Hepatocyte (in vitro differentiated cells): ENCODE measurements around the gene CYSRT1. TPM values are rescaled to one million over a fixed set of nuclear protein-coding genes. Genes with fewer than 3 reads are reported as not detected.

Source experiments
- DNase-seq: peaks from one replicate; pipeline ENCODE4 v3.0.0-alpha.2; 2016; ENCODE audit warnings: low spot score
- H2AFZ ChIP-seq: fragments of 200-600 bp; sonication (generic); 2 replicates; pipeline ENCODE4 v1.6.0; 2016; ENCODE audit warnings: antibody characterized with exemption, mild to moderate bottlenecking
- H3K27ac ChIP-seq: fragments of 200-600 bp; sonication (generic); 2 replicates; pipeline ENCODE4 v1.5.1; 2016; ENCODE audit warnings: mild to moderate bottlenecking
- H3K27me3 ChIP-seq: fragments of 200-600 bp; sonication (generic); 2 replicates; pipeline ENCODE4 v1.6.1; 2016
- H3K36me3 ChIP-seq: fragments of 200-600 bp; sonication (generic); replicated peaks from 2 replicates; pipeline ENCODE4 v1.5.1; 2016; ENCODE audit warnings: low read depth; ENCODE audit not compliant: insufficient read depth
- H3K4me1 ChIP-seq: fragments of 200-600 bp; sonication (generic); 2 replicates; pipeline ENCODE4 v1.5.1; 2016; ENCODE audit warnings: mild to moderate bottlenecking, moderate library complexity; ENCODE audit not compliant: insufficient read depth
- H3K4me2 ChIP-seq: fragments of 200-600 bp; sonication (generic); 2 replicates; pipeline ENCODE4 v1.6.0; 2016
- H3K4me3 ChIP-seq: fragments of 200-600 bp; sonication (generic); 2 replicates; pipeline ENCODE4 v1.5.1; 2016; ENCODE audit warnings: mild to moderate bottlenecking
- H3K79me2 ChIP-seq: fragments of 200-600 bp; sonication (generic); 2 replicates; pipeline ENCODE4 v1.6.0; 2017; ENCODE audit warnings: mild to moderate bottlenecking
- H3K9me2 ChIP-seq: fragments of 200-600 bp; sonication (generic); replicated peaks from 2 replicates; pipeline ENCODE4 v1.6.0; 2017; ENCODE audit warnings: mild to moderate bottlenecking; ENCODE audit not compliant: insufficient read depth
- H3K9me3 ChIP-seq: fragments of 200-600 bp; sonication (generic); 2 replicates; pipeline ENCODE4 v1.5.1; 2016; ENCODE audit warnings: low read depth, mild to moderate bottlenecking
- H4K20me1 ChIP-seq: fragments of 200-600 bp; sonication (generic); 2 replicates; pipeline ENCODE4 v1.6.0; 2016; ENCODE audit warnings: mild to moderate bottlenecking; ENCODE audit not compliant: insufficient read depth, poor library complexity, severe bottlenecking
- CTCF ChIP-seq: fragments of 200-600 bp; sonication (generic); IDR thresholded peaks from 2 replicates; pipeline ENCODE4 v1.5.1; 2016; ENCODE audit warnings: antibody characterized with exemption, mild to moderate bottlenecking; ENCODE audit not compliant: poor library complexity
- EZH2 ChIP-seq: fragments of 200-600 bp; sonication (generic); IDR thresholded peaks from 2 replicates; pipeline ENCODE4 v1.6.1; 2016; ENCODE audit warnings: antibody characterized with exemption, mild to moderate bottlenecking, borderline replicate concordance
- EZH2phosphoT487 ChIP-seq: fragments of 200-600 bp; sonication (generic); IDR thresholded peaks from one replicate; pipeline ENCODE4 v1.6.1; 2018; ENCODE audit warnings: antibody characterized with exemption, mild to moderate bottlenecking, low read depth, moderate library complexity; ENCODE audit not compliant: unreplicated experiment, severe bottlenecking
- WGBS: methylation state at CpG from one replicate; pipeline ENCODE4 v1.1.6; 2016; ENCODE audit warnings: low lambda C conversion rate; ENCODE audit errors: missing lambda C conversion rate; 5-methylcytosine and 5-hydroxymethylcytosine counted together
- polyA plus RNA-seq: library from polyadenylated mRNA; unstranded; fragments of >200 nt; fragmentation: Nextera tagmentation; extraction: Ambion mirVana; gene quantifications from 2 replicates; pipeline ENCODE4 v1.2.1, GENCODE V29; 2016
- total RNA-seq: library from RNA; depleted of rRNA; stranded (reverse); fragments of >200 nt; gene quantifications from 2 replicates; pipeline ENCODE4 v1.2.3, GENCODE V29; 2014

Gene CYSRT1
- total and polyA plus RNA-seq, 2 experiments from 2014 or later: 1.4 to 2.1 TPM

GRCh38 chr9:137195525-137196220 is 29.3 kb upstream of the CYSRT1 start:
- peak overlapping the region; percentile 58 for H3K27ac ChIP-seq
- no peaks in the 10 kb centered on the region for H3K9me2 ChIP-seq
- TF ChIP-seq CTCF (no peak), EZH2 (no peak), EZH2phosphoT487 (no peak)
- H3K79me2 ChIP-seq: peaks cover 91% of the 10 kb centered on the region
- H2AFZ ChIP-seq: no peak overlapping the region
- H3K4me3 ChIP-seq: no peak overlapping the region
- H3K4me2 ChIP-seq: peak overlapping the region; percentile 99
- H3K9me3 ChIP-seq: no peaks in the 10 kb centered on the region
- H3K27me3 ChIP-seq: no peaks in the 10 kb centered on the region
- 81% methylated on average over 18 of the region's 21 CpGs for WGBS
- H3K36me3 ChIP-seq: no peaks in the 10 kb centered on the region
- H4K20me1 ChIP-seq: peaks cover 65% of the 10 kb centered on the region
- H3K4me1 ChIP-seq: peaks cover 44% of the 10 kb centered on the region
- DNase-seq: peak; percentile 65

- Histone ChIP-seq H3K27me3 (no peaks in the 10 kb centered on the region), H3K4me1 (peaks cover 52% of the 10 kb centered on the region), H4K20me1 (peaks cover 59% of the 10 kb centered on the region), H3K4me2 (peak overlapping the region; percentile 99), H3K9me2 (no peaks in the 10 kb centered on the region), H3K9me3 (no peaks in the 10 kb centered on the region), H3K79me2 (peaks cover 85% of the 10 kb centered on the region), H3K4me3 (peak overlapping the region; percentile 36), H2AFZ (no peak overlapping the region), H3K36me3 (no peaks in the 10 kb centered on the region), H3K27ac (peak overlapping the region; percentile 74)
- peak; percentile 71 for DNase-seq
- WGBS: 83% methylated on average over 17 of the region's 19 CpGs
- TF ChIP-seq EZH2: no peak
- TF ChIP-seq EZH2phosphoT487: no peak
- no peak for TF ChIP-seq CTCF
These were observed 26.7 kb upstream of the CYSRT1 start for GRCh38 chr9:137198051-137198901.

GRCh38 chr9:137198902-137199283 is 26.1 kb upstream of the CYSRT1 start:
- DNase-seq: no peak
- peak overlapping the region; percentile 74 for H3K27ac ChIP-seq
- WGBS: 81% methylated on average over 11 of the region's 11 CpGs
- no peak for TF ChIP-seq CTCF
- TF ChIP-seq EZH2phosphoT487: no peak
- no peak for TF ChIP-seq EZH2
- no peaks in the 10 kb centered on the region for H3K9me2 ChIP-seq
- H3K27me3 ChIP-seq: no peaks in the 10 kb centered on the region
- no peaks in the 10 kb centered on the region for H3K36me3 ChIP-seq
- peak overlapping the region; percentile 99 for H3K4me2 ChIP-seq
- H3K4me3 ChIP-seq: peak overlapping the region; percentile 36
- H2AFZ ChIP-seq: no peak overlapping the region
- H3K79me2 ChIP-seq: peaks cover 85% of the 10 kb centered on the region
- peaks cover 53% of the 10 kb centered on the region for H4K20me1 ChIP-seq
- H3K9me3 ChIP-seq: no peaks in the 10 kb centered on the region
- peaks cover 54% of the 10 kb centered on the region for H3K4me1 ChIP-seq
